Osteoblast (primary cell): ENCODE data around the gene PHLPP1. TPM values are rescaled to one million over a fixed set of nuclear protein-coding genes. Genes with fewer than 3 reads are reported as not detected.

Experiments
- DNase-seq: peaks from one replicate; pipeline ENCODE4 v3.0.0; 2011; ENCODE audit warnings: low spot score, mixed read lengths; ENCODE audit not compliant: insufficient read length; ENCODE audit errors: missing footprints
- H2AFZ ChIP-seq: 2 replicates; pipeline ENCODE4 v1.6.0; 2011; ENCODE audit warnings: mild to moderate bottlenecking, low read length
- H3K27ac ChIP-seq: 2 replicates; pipeline ENCODE4 v1.5.1; 2011; ENCODE audit warnings: mild to moderate bottlenecking, low read depth, low read length, moderate library complexity
- H3K27me3 ChIP-seq: 2 replicates; pipeline ENCODE4 v1.6.0; 2012; ENCODE audit warnings: mild to moderate bottlenecking, control low read depth, inconsistent platforms, low read length, moderate library complexity; ENCODE audit not compliant: insufficient read depth
- H3K36me3 ChIP-seq: 2 replicates; pipeline ENCODE4 v1.5.1; 2011; ENCODE audit warnings: mild to moderate bottlenecking, low read length, control low read depth, moderate library complexity; ENCODE audit not compliant: insufficient read depth
- H3K4me1 ChIP-seq: 2 replicates; pipeline ENCODE4 v1.5.1; 2011; ENCODE audit warnings: mild to moderate bottlenecking, low read length, control low read depth, moderate library complexity; ENCODE audit not compliant: insufficient read depth
- H3K4me2 ChIP-seq: 2 replicates; pipeline ENCODE4 v1.6.0; 2011; ENCODE audit warnings: mild to moderate bottlenecking, low read length; ENCODE audit not compliant: insufficient read depth
- H3K4me3 ChIP-seq: fragments of 200-600 bp; sonication (generic); 3 replicates; pipeline ENCODE4 v1.5.1; 2012; ENCODE audit warnings: mild to moderate bottlenecking, low read length, inconsistent platforms; ENCODE audit not compliant: insufficient read depth
- H3K79me2 ChIP-seq: 2 replicates; pipeline ENCODE4 v1.6.0; 2012; ENCODE audit warnings: mild to moderate bottlenecking, low read length, control low read depth, inconsistent platforms; ENCODE audit not compliant: insufficient read depth
- H3K9me3 ChIP-seq: 2 replicates; pipeline ENCODE4 v1.5.1; 2011; ENCODE audit warnings: low read depth, low read length, control low read depth
- H4K20me1 ChIP-seq: 2 replicates; pipeline ENCODE4 v1.6.0; 2012; ENCODE audit warnings: mild to moderate bottlenecking, low read length, control low read depth; ENCODE audit not compliant: insufficient read depth
- total RNA-seq: library from RNA; depleted of rRNA; stranded (reverse); fragments of >200 nt; gene quantifications from 2 replicates; pipeline ENCODE4 v1.2.3, GENCODE V29; 2012
- TF ChIP-seq, protein P1 (sequence below): IDR thresholded peaks from 2 replicates; pipeline ENCODE4 v1.5.1; 2011; ENCODE audit warnings: mild to moderate bottlenecking, low read depth, low read length, moderate library complexity; ENCODE audit errors: extremely low read depth

Gene PHLPP1
- total RNA-seq, 1 donor: 6.9 TPM

- DNase-seq: peak; percentile 76
- Histone ChIP-seq H3K27ac (peak overlapping the region; percentile 65), H3K36me3 (no peaks in the 10 kb centered on the region), H3K4me1 (peaks cover 26% of the 10 kb centered on the region), H3K27me3 (no peaks in the 10 kb centered on the region), H3K9me3 (no peaks in the 10 kb centered on the region), H3K4me2 (peak overlapping the region; percentile 52), H3K4me3 (no peak overlapping the region), H3K79me2 (peaks cover 2% of the 10 kb centered on the region), H4K20me1 (no peaks in the 10 kb centered on the region), H2AFZ (peak overlapping the region; percentile 17)
- TF ChIP-seq, protein P1, sequence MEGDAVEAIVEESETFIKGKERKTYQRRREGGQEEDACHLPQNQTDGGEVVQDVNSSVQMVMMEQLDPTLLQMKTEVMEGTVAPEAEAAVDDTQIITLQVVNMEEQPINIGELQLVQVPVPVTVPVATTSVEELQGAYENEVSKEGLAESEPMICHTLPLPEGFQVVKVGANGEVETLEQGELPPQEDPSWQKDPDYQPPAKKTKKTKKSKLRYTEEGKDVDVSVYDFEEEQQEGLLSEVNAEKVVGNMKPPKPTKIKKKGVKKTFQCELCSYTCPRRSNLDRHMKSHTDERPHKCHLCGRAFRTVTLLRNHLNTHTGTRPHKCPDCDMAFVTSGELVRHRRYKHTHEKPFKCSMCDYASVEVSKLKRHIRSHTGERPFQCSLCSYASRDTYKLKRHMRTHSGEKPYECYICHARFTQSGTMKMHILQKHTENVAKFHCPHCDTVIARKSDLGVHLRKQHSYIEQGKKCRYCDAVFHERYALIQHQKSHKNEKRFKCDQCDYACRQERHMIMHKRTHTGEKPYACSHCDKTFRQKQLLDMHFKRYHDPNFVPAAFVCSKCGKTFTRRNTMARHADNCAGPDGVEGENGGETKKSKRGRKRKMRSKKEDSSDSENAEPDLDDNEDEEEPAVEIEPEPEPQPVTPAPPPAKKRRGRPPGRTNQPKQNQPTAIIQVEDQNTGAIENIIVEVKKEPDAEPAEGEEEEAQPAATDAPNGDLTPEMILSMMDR: no peak
These were observed 52.0 kb downstream of the PHLPP1 start for GRCh38 chr18:62767321-62767720.

DNA sequence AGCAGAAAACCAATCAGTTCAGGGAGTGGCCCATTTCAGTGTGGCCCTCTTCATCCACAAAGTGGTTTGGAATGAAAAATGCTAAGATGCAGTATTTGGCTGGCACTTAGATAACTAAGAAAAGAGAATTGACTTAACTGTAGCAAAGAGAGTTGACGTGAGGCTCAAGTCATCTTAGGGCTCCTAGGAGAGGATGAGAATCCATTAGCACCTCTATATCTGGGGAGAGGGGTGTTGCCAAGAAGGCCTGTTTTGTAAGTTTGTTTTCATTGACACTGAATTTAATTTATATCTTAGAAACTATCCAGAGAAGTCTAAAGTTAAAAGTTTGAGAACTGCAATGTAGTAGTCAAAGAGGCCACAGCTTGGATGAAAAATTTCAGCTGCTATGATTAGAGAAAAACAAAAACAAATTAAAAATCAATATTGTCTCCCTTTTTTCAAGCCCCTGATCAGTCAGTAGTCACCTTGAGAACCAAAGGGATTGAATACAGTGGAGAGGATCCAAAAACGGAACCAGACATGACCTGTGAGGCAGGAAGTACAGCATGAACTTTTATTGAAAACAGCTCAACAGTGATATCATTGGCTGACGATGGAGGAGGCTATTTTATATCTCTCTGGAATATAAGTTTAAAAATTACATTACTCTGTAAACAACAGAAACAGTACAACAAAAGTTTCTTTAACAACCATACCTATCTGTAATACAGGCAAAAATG, 52.7 kb downstream of the PHLPP1 start:
- Histone ChIP-seq H3K4me1 (peaks cover 26% of the 10 kb centered on the region), H3K27ac (peak overlapping the region; percentile 65), H3K27me3 (no peaks in the 10 kb centered on the region), H3K79me2 (peaks cover 5% of the 10 kb centered on the region), H3K9me3 (no peaks in the 10 kb centered on the region), H3K4me2 (peak overlapping the region; percentile 52), H4K20me1 (no peaks in the 10 kb centered on the region), H3K36me3 (no peaks in the 10 kb centered on the region), H3K4me3 (no peak overlapping the region), H2AFZ (peak overlapping the region; percentile 73)
- no peak for DNase-seq
- TF ChIP-seq, protein P1: no peak

GRCh38 chr18:62768558-62768943, 53.2 kb downstream of the PHLPP1 start:
- H3K4me3 ChIP-seq: no peak overlapping the region
- H3K36me3 ChIP-seq: no peaks in the 10 kb centered on the region
- no peak overlapping the region for H2AFZ ChIP-seq
- H3K4me1 ChIP-seq: peaks cover 26% of the 10 kb centered on the region
- TF ChIP-seq, protein P1: no peak
- no peaks in the 10 kb centered on the region for H3K27me3 ChIP-seq
- no peaks in the 10 kb centered on the region for H3K9me3 ChIP-seq
- H3K79me2 ChIP-seq: peaks cover 6% of the 10 kb centered on the region
- H4K20me1 ChIP-seq: no peaks in the 10 kb centered on the region
- peak overlapping the region; percentile 65 for H3K27ac ChIP-seq
- no peak overlapping the region for H3K4me2 ChIP-seq
- no peak for DNase-seq

- H3K27me3 ChIP-seq: no peaks in the 10 kb centered on the region
- no peak overlapping the region for H2AFZ ChIP-seq
- no peak overlapping the region for H3K27ac ChIP-seq
- no peaks in the 10 kb centered on the region for H4K20me1 ChIP-seq
- H3K79me2 ChIP-seq: peaks cover 6% of the 10 kb centered on the region
- H3K36me3 ChIP-seq: no peaks in the 10 kb centered on the region
- H3K4me3 ChIP-seq: no peak overlapping the region
- DNase-seq: no peak
- no peak overlapping the region for H3K4me2 ChIP-seq
- H3K9me3 ChIP-seq: no peaks in the 10 kb centered on the region
- TF ChIP-seq, protein P1: no peak
- H3K4me1 ChIP-seq: peaks cover 26% of the 10 kb centered on the region
These were observed 53.9 kb downstream of the PHLPP1 start for GRCh38 chr18:62769216-62769615.
